Measurements from ENCODE around the gene DSCAM.

The DSCAM gene

GRCh38 chr21:40227096-40227495 is 619.9 kb downstream of the DSCAM start:
- no peaks in the 10 kb centered on the region for H3K9me3 ChIP-seq (ENCODE audit: control insufficient read depth in 1 of 2, low read length in 2 of 2)
- no peak overlapping the region for H3K9ac ChIP-seq (ENCODE audit: low read depth in 1 of 2, low read length in 2 of 2)
- no peak overlapping the region for H3K4me3 ChIP-seq (ENCODE audit: low read depth in 1 of 2, low read length in 2 of 2)
- H3K27me3 ChIP-seq (ENCODE audit: control insufficient read depth in 1 of 2, insufficient read depth in 2 of 2, low read length in 2 of 2): no peaks in the 10 kb centered on the region
- no peaks in the 10 kb centered on the region for H3K36me3 ChIP-seq (ENCODE audit: control insufficient read depth in 1 of 2, insufficient read depth in 2 of 2, low read length in 2 of 2)
- H3K4me1 ChIP-seq (ENCODE audit: control insufficient read depth in 1 of 2, insufficient read depth in 2 of 2, low read length in 2 of 2): no peaks in the 10 kb centered on the region
- no peak overlapping the region for H3K27ac ChIP-seq (ENCODE audit: low read depth, low read length)

- H3K27ac ChIP-seq (ENCODE audit: low read depth, low read length): no peak overlapping the region
- no peaks in the 10 kb centered on the region for H3K36me3 ChIP-seq (ENCODE audit: control insufficient read depth in 1 of 2, insufficient read depth in 2 of 2, low read length in 2 of 2)
- no peaks in the 10 kb centered on the region for H3K9me3 ChIP-seq (ENCODE audit: control insufficient read depth in 1 of 2, low read length in 2 of 2)
- H3K9ac ChIP-seq (ENCODE audit: low read depth in 1 of 2, low read length in 2 of 2): no peak overlapping the region
- no peak overlapping the region for H3K4me3 ChIP-seq (ENCODE audit: low read depth in 1 of 2, low read length in 2 of 2)
- no peaks in the 10 kb centered on the region for H3K27me3 ChIP-seq (ENCODE audit: control insufficient read depth in 1 of 2, insufficient read depth in 2 of 2, low read length in 2 of 2)
- H3K4me1 ChIP-seq (ENCODE audit: control insufficient read depth in 1 of 2, insufficient read depth in 2 of 2, low read length in 2 of 2): no peaks in the 10 kb centered on the region
These were observed 631.0 kb downstream of the DSCAM start for GRCh38 chr21:40215941-40216340.

GRCh38 chr21:40210251-40210650 is 636.7 kb downstream of the DSCAM start:
- Histone ChIP-seq H3K27ac (ENCODE audit: low read depth, low read length) (no peak overlapping the region), H3K4me3 (ENCODE audit: low read depth in 1 of 2, low read length in 2 of 2) (no peak overlapping the region), H3K27me3 (ENCODE audit: control insufficient read depth in 1 of 2, insufficient read depth in 2 of 2, low read length in 2 of 2) (no peaks in the 10 kb centered on the region), H3K9me3 (ENCODE audit: control insufficient read depth in 1 of 2, low read length in 2 of 2) (no peaks in the 10 kb centered on the region), H3K9ac (ENCODE audit: low read depth in 1 of 2, low read length in 2 of 2) (no peak overlapping the region), H3K4me1 (ENCODE audit: control insufficient read depth in 1 of 2, insufficient read depth in 2 of 2, low read length in 2 of 2) (no peaks in the 10 kb centered on the region), H3K36me3 (ENCODE audit: control insufficient read depth in 1 of 2, insufficient read depth in 2 of 2, low read length in 2 of 2) (no peaks in the 10 kb centered on the region)

- Histone ChIP-seq H3K9ac (ENCODE audit: low read depth in 1 of 2, low read length in 2 of 2) (no peak overlapping the region), H3K27me3 (ENCODE audit: control insufficient read depth in 1 of 2, insufficient read depth in 2 of 2, low read length in 2 of 2) (no peaks in the 10 kb centered on the region), H3K4me1 (ENCODE audit: control insufficient read depth in 1 of 2, insufficient read depth in 2 of 2, low read length in 2 of 2) (no peaks in the 10 kb centered on the region), H3K9me3 (ENCODE audit: control insufficient read depth in 1 of 2, low read length in 2 of 2) (no peaks in the 10 kb centered on the region), H3K4me3 (ENCODE audit: low read depth in 1 of 2, low read length in 2 of 2) (no peak overlapping the region), H3K36me3 (ENCODE audit: control insufficient read depth in 1 of 2, insufficient read depth in 2 of 2, low read length in 2 of 2) (no peaks in the 10 kb centered on the region), H3K27ac (ENCODE audit: low read depth, low read length) (no peak overlapping the region)
These were observed 638.0 kb downstream of the DSCAM start for GRCh38 chr21:40208948-40209345.

- no peak overlapping the region for H3K27ac ChIP-seq (ENCODE audit: low read depth, low read length)
- H3K4me3 ChIP-seq (ENCODE audit: low read depth in 1 of 2, low read length in 2 of 2): no peak overlapping the region
- H3K4me1 ChIP-seq (ENCODE audit: control insufficient read depth in 1 of 2, insufficient read depth in 2 of 2, low read length in 2 of 2): no peaks in the 10 kb centered on the region
- H3K36me3 ChIP-seq (ENCODE audit: control insufficient read depth in 1 of 2, insufficient read depth in 2 of 2, low read length in 2 of 2): no peaks in the 10 kb centered on the region
- H3K9me3 ChIP-seq (ENCODE audit: control insufficient read depth in 1 of 2, low read length in 2 of 2): no peaks in the 10 kb centered on the region
- no peak overlapping the region for H3K9ac ChIP-seq (ENCODE audit: low read depth in 1 of 2, low read length in 2 of 2)
- no peaks in the 10 kb centered on the region for H3K27me3 ChIP-seq (ENCODE audit: control insufficient read depth in 1 of 2, insufficient read depth in 2 of 2, low read length in 2 of 2)
These were observed 638.6 kb downstream of the DSCAM start for GRCh38 chr21:40208206-40208947.

- no peaks in the 10 kb centered on the region for H3K36me3 ChIP-seq (ENCODE audit: control insufficient read depth in 1 of 2, insufficient read depth in 2 of 2, low read length in 2 of 2)
- H3K27ac ChIP-seq (ENCODE audit: low read depth, low read length): no peak overlapping the region
- H3K9ac ChIP-seq (ENCODE audit: low read depth in 1 of 2, low read length in 2 of 2): no peak overlapping the region
- H3K9me3 ChIP-seq (ENCODE audit: control insufficient read depth in 1 of 2, low read length in 2 of 2): peaks cover 0 to 2% of the 10 kb centered on the region in 2 donors
- no peaks in the 10 kb centered on the region for H3K27me3 ChIP-seq (ENCODE audit: control insufficient read depth in 1 of 2, insufficient read depth in 2 of 2, low read length in 2 of 2)
- H3K4me1 ChIP-seq (ENCODE audit: control insufficient read depth in 1 of 2, insufficient read depth in 2 of 2, low read length in 2 of 2): no peaks in the 10 kb centered on the region
- no peak overlapping the region for H3K4me3 ChIP-seq (ENCODE audit: low read depth in 1 of 2, low read length in 2 of 2)
These were observed 646.0 kb downstream of the DSCAM start for GRCh38 chr21:40200946-40201345.

GRCh38 chr21:40200126-40200525 is 646.8 kb downstream of the DSCAM start:
- Histone ChIP-seq H3K4me1 (ENCODE audit: control insufficient read depth in 1 of 2, insufficient read depth in 2 of 2, low read length in 2 of 2) (no peaks in the 10 kb centered on the region), H3K36me3 (ENCODE audit: control insufficient read depth in 1 of 2, insufficient read depth in 2 of 2, low read length in 2 of 2) (no peaks in the 10 kb centered on the region), H3K9me3 (ENCODE audit: control insufficient read depth in 1 of 2, low read length in 2 of 2) (peaks cover 0 to 2% of the 10 kb centered on the region in 2 donors), H3K9ac (ENCODE audit: low read depth in 1 of 2, low read length in 2 of 2) (no peak overlapping the region), H3K27me3 (ENCODE audit: control insufficient read depth in 1 of 2, insufficient read depth in 2 of 2, low read length in 2 of 2) (no peaks in the 10 kb centered on the region), H3K27ac (ENCODE audit: low read depth, low read length) (no peak overlapping the region), H3K4me3 (ENCODE audit: low read depth in 1 of 2, low read length in 2 of 2) (no peak overlapping the region)

- Histone ChIP-seq H3K9ac (ENCODE audit: low read depth in 1 of 2, low read length in 2 of 2) (no peak overlapping the region), H3K9me3 (ENCODE audit: control insufficient read depth in 1 of 2, low read length in 2 of 2) (peaks cover 0 to 2% of the 10 kb centered on the region in 2 donors), H3K36me3 (ENCODE audit: control insufficient read depth in 1 of 2, insufficient read depth in 2 of 2, low read length in 2 of 2) (no peaks in the 10 kb centered on the region), H3K27me3 (ENCODE audit: control insufficient read depth in 1 of 2, insufficient read depth in 2 of 2, low read length in 2 of 2) (no peaks in the 10 kb centered on the region), H3K27ac (ENCODE audit: low read depth, low read length) (no peak overlapping the region), H3K4me1 (ENCODE audit: control insufficient read depth in 1 of 2, insufficient read depth in 2 of 2, low read length in 2 of 2) (no peaks in the 10 kb centered on the region), H3K4me3 (ENCODE audit: low read depth in 1 of 2, low read length in 2 of 2) (no peak overlapping the region)
These were observed 652.6 kb downstream of the DSCAM start for GRCh38 chr21:40194185-40194980.

GRCh38 chr21:40191616-40192015 is 655.3 kb downstream of the DSCAM start:
- H3K4me3 ChIP-seq (ENCODE audit: low read depth in 1 of 2, low read length in 2 of 2): no peak overlapping the region
- H3K27ac ChIP-seq (ENCODE audit: low read depth, low read length): no peak overlapping the region
- H3K27me3 ChIP-seq (ENCODE audit: control insufficient read depth in 1 of 2, insufficient read depth in 2 of 2, low read length in 2 of 2): no peaks in the 10 kb centered on the region
- H3K36me3 ChIP-seq (ENCODE audit: control insufficient read depth in 1 of 2, insufficient read depth in 2 of 2, low read length in 2 of 2): no peaks in the 10 kb centered on the region
- H3K9me3 ChIP-seq (ENCODE audit: control insufficient read depth in 1 of 2, low read length in 2 of 2): no peaks in the 10 kb centered on the region
- no peak overlapping the region for H3K9ac ChIP-seq (ENCODE audit: low read depth in 1 of 2, low read length in 2 of 2)
- H3K4me1 ChIP-seq (ENCODE audit: control insufficient read depth in 1 of 2, insufficient read depth in 2 of 2, low read length in 2 of 2): no peaks in the 10 kb centered on the region

GRCh38 chr21:40191196-40191595 is 655.8 kb downstream of the DSCAM start:
- Histone ChIP-seq H3K36me3 (ENCODE audit: control insufficient read depth in 1 of 2, insufficient read depth in 2 of 2, low read length in 2 of 2) (no peaks in the 10 kb centered on the region), H3K4me3 (ENCODE audit: low read depth in 1 of 2, low read length in 2 of 2) (no peak overlapping the region), H3K9ac (ENCODE audit: low read depth in 1 of 2, low read length in 2 of 2) (no peak overlapping the region), H3K27ac (ENCODE audit: low read depth, low read length) (no peak overlapping the region), H3K27me3 (ENCODE audit: control insufficient read depth in 1 of 2, insufficient read depth in 2 of 2, low read length in 2 of 2) (no peaks in the 10 kb centered on the region), H3K4me1 (ENCODE audit: control insufficient read depth in 1 of 2, insufficient read depth in 2 of 2, low read length in 2 of 2) (no peaks in the 10 kb centered on the region), H3K9me3 (ENCODE audit: control insufficient read depth in 1 of 2, low read length in 2 of 2) (no peaks in the 10 kb centered on the region)

All from duodenal mucosa (tissue), 2 donors.